NCI-H526 treated with DMSO at 0.1 percent for 48 hours (cell line): ENCODE measurements around the gene TLE5.
"Not testable (repeated sequence)": the region's sequence is repeated elsewhere in the genome, so short reads cannot be mapped to it uniquely, and the experiment has no call there.

Source experiments
- DNase-seq: peaks from one replicate; lab custom pipeline; 2025; lab: John Stamatoyannopoulos, UW

Gene TLE5

DNA sequence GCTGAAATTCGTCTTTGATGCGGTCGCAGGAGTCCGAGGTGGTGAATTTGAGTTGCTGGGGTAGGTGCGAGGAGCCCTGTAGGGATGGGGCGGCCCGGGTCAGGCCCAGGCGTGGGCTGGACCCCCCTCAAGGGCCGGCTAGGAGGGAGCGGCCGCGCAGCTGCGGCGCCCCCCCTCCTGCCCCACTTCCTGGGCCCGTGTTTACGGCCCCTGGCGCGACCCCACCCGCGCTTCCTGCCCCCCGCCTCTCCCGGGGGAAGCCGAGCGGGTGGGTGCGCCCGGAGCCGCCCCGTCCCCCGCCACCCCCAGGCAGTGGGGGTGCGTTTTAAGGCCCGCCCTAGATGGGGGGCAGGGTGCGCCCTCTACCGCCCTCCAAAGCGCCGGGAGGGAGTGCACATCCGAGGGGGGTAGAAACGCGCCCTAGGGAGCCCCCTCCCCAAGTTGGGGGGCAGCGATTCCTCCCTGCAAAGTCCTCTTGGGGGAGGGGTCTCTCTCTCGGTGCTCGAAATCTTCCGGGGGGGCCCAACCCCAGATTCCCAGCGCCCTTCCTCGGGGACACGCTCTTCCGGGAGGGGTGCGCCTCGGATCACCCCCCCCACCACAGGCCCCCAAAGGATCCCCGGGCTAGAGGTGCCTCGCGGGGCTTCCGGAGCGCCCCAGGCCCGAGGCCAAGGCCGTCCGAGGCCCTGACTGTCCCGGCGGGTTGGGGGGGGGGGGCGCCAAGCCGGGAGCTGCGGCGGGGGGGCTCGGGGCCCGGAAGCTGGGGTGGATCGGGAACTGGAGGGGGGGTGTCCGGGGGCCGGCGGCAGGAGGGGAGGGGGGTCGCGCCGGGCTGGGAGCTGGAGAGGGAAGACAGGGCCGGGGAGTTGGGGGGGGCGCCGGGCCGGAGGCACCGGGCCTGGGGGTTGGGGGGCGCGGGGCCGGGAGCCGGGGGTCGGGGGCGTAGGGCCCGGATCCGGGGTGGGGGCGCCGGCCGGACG, 823 bp downstream of the TLE5 start:
- DNase-seq, result no peak

DNA sequence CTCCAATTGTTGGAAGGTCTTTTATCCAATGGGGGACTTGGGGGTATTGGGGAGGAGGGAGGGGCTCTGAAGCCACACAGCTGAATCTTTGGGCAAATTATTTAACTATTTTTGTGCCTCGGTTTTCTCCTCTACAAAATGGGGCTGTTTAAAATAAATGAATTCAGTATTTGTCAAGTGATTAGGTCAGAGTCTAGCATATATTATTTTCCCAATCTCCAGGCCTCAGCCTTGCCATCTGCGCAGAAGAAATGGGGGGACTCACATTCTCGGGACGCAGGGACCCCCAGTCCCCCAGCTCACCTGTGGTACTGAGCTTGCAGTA, 1.5 kb downstream of the TLE5 start:
- no peak for DNase-seq

DNA sequence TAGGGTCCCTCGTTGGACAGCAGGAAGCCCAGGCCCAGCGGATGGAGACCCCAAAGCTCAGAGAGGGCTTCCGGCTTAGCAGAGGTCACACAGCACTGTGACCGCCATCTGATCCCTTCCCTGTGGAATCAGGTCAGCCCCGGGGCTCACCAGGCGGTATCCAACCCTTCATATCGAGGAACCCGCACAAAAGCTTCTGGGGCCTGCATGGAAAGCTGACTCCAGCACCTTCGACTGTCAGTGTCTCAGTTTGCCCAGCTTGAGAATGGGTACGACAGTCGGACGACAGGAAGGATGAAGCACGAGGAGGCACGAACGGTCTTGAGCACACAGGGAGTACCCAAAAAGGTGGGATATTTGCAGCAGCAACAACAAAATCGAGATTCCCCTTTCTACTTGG, 2.6 kb downstream of the TLE5 start:
- DNase-seq, result no peak

DNA sequence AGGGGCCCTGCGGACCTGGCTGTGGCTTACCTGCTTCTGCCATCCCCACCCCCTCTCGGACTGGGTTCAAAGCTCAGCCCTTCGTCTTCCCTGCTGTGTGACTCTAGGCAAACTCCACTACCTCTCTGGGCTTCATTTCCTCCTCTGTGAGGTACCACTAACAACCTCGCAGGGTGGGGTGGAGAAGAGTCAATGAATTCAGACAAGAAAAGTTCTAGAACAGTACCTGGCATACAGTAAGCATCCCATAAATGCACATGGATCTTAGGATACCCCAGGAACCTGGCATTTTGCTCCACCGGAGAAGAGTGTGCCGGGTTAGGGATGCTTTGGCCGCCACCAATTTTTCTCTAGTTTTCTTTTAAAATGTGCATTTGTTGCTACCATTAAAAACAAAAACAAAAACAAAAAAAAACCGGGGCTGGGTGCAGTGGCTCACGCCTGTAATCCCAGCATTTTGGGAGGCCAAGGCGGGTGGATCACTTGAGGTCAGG, 3.4 kb downstream of the TLE5 start:
- no peak for DNase-seq

DNA sequence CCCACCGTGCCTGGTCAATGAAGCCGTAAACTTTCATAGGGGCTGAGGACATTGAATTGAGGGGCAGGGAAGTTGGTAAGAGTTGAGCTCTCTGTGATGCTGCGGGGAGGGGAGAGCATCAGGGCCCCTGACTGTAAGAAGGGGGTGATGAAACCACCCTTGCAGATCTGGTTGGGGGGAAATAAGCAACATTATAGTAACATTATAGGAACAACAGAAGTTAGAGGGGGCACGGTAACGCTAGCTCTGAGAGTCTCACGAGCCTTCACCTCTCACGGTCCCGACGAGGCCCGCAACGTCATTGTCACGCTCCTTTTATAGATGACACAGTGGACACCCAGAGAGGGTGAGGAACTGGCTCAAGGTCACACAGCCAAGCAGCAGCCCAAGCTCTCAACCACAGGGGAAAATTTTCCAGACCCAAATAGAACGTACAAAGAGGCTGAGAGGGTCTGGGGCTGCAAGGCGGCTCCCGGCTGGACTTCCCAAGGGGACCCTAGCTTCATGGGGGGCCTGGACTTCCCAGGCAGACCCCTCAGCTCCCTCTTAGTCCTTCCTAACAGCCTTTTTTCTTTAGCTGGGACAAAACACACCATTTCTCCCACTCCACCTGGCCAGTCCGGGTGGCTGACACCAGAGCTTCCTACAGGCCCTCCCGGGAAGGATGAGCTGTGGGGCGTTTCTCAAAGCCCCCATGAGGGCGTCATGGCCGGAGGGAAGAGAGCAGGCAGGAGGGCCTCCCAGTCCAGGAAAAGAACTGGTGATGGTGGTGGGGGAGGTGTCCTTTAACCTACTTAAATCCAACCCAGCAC, 4.1 kb downstream of the TLE5 start:
- no peak for DNase-seq

DNA sequence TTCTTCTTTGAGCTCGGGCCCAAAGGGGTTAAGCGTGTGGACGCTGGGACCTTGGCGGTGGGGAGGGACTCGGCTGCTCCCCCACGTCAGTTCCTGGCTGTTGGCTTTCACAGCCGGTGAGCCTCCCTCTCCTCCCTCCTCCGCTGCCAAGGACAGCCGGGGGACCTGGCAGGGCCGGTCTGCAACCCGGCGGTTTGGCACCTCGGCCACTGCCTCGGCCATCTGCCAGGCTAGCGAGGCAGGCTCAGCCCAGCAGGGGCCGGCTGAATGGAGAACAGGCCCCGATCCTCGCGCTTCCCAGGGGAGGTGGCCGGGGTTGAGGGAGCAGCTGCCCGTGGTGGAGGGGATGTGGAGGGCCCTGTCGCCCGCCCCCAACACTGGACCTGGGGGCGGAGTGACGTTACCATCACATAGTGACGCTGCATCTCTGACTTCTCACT, 5.0 kb downstream of the TLE5 start:
- no peak for DNase-seq

DNA sequence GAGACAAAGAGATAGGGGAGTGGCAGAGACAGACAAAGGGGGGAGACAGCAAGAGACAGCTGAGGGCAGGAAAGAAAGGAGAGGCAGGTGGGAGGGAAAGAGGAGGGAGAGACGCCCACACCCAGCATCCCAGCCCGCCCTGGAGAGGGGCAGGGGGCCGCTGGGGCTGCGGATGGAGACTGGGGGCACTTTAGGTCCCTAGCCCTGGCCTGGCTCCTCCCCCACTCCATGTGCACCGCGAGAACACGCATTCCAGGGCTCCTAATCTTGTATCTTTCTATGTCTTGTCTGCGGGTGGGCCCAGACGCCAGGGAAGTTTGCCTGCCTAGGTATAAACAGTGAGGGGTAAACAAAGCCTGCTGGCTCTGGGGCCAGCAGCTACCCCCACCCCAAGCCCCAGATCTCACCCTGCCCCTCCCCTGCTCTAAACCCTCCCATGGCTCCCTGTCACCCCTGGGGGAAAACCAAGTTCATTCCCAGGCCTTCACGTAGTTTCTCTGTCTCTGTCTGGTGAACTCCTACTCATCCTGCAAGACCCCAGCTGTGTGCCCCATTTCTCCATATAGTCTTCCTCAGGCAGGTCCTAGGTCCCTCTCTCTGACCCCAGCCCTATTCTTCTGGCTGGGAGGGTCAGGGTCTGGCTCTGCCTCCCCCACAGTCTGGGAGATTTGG, 5.7 kb downstream of the TLE5 start:
- DNase-seq, result no peak

DNA sequence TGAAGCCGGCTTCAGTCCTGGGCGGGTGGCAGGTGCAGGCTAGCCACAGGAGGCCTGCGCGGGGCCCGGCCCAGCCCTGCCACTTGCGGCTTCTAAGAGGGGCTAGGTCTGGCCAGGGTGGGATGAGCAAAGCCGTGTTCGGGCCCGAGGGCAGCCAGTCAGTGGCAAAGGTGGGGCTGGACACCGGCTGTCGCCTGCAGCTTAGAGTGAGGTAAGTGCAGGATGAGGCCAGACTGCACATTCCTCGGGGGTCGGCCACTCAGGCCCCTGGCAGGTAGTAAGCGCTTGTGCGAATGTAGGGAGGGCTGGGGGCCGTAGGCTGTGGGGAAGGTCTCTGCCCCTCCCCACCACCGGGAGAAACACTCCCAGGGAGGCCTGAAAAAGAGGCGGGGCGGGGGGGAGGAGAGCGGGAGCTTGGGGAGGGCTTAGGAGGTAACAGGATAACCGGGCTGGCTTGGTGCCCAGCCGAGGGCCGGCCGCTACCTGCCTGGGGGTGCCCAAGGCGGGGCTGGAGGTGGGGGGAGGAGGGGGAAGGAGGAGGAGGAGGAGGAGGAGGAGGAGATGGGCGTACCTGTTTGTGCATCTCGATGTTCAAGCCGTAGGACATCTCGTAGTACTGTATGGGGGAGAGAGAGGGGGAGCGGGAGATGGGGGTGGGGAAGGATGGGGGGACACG, 6.4 kb downstream of the TLE5 start:
- DNase-seq, result no peak

DNA sequence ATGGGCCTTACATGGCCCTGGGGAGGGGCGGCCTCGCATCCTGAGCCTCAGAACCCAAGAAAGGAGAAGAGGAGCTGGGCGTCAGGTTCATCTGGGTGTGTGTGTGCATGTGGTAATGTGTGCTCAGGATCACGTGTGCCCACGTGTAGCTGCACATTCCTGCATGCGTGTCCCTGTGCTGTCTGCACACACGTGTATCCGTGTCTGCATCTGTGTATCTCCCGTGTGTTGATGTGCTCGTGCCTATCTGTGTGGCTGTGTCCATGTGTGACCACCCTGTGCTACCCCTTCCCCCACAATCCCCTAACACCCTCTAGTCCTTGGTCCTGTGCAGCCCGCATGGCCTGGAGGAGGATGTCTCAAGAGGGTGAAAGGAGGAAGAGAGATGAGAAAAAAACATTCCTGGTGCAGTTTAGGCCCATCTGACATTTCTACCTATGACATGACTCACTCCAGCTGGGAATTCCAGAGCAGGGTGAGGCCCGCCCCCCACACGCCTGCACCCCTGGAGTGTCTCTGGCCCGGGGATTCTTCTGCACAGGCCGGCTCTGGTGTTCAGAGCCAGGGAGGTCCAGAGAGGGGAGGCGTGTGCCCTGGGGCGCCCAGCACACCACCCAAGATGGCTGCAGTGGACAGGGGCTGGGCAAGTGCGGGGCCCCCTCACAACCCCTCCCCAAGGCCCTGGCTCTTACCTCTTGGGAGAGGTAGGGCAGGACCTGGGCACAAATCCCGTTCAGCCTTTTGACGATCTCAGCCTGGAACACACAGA, 7.1 kb downstream of the TLE5 start:
- no peak for DNase-seq

DNA sequence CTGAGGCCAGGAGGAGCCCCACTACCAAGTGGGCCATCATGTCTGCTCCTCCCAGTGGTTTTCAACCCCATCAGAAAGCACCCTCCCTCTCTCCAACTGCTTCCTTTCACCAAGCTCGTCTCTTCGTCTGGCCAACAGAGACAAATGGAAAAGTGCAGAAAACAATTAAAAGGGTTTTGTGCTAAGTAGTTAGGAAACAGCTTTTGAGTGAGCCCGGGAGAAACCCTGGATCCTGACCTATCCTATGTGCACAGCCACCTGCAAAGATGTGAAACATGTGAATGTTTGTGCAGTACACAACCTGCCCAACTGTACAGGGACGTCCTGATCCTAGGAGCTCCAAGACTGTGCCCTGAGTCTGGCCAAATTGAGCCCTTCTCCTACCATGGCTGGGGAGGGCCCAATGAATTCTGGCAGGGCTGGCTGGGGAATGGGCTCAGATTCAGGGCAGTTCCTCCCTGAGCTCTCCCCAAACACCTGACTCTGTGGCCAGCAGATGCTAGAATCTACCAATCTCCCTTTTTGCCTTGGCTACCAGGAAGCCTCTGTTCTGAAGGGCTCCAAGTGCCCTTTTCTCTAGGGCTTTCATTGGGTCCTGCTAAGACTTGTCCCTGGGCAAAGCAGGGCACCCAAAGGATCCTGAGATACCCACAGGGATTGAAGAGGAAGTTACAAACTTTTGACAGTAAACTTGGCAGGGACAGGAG, 7.9 kb downstream of the TLE5 start:
- no peak for DNase-seq

DNA sequence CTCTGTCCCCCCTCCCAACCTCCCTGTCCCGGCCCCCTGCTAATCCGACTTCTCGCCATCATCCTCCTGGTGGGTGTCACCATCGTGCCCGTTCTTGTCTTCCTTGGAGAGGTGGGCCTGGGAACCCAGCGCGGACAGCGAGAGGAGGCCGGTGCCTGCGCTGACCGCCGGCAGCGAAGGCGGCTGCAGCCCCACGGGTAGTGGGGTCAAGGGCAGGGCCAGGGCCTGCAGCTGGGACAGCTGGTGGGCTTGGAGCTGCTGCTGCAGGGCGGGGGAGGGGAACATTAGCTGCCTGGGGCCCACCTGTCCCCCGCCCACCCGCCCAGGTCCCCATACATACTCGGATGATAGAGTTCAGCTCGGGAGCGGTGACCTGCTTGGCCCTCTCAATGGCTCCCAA, 8.5 kb downstream of the TLE5 start:
- DNase-seq, result no peak

DNA sequence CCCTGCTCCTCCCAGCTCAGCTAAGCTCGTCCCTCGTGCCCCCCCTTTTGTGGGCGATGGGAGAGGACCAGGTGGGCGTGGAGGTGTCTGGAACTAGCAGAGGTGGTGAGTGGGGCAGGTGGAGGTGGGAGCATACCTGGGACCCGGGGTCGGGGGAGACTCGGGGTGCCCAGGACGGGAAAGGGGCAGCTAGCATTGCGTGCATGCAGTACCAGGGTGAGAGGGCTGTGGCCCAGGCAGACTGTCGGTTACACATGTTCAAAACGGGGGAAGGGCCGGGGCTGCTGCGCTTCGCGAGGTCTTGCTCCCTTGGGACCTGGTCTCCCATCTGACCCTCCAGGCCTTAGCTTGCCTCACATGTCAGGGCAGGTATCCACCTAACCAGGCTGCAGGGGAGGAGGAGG, 9.1 kb downstream of the TLE5 start:
- DNase-seq, result no peak

DNA sequence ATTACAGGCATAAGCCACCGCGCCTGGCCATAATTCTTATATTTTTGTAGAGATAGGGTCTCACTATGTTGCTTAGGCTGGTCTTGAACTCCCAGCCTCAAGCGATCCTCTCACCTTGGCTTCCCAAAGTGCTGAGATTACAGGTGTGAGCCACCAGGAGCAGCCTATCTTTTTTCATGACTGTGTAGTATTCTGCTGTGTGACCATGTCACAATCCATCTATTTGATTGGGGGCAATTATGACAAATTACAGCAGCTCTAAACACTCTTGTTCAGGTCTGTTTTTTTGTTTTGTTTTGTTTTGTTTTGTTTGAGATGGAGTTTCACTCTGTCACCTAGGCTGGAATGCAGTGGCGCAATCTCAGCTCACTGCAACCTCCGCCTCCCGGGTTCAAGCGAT, 12.3 kb downstream of the TLE5 start:
- not testable (repeated sequence) for DNase-seq

DNA sequence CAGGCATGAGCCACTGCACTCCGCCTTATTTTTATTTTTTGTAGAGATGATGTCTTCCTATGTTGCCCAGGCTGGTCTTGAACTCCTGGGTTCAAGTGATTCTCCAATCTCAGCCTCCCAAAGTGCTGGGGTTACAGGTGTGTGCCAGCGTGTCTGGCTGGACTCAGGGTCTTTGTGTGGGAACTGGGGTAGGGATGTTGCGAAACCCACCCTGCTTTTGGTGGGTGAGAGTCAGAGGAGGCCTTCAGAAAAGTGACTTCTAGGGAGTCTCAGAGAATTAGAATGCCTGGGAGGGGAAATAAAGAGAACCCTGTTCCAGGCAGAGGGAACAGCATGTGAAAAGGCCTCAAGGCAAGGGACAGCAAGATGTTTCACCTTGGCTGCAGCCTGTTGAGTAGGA, 13.2 kb downstream of the TLE5 start:
- DNase-seq, result no peak

DNA sequence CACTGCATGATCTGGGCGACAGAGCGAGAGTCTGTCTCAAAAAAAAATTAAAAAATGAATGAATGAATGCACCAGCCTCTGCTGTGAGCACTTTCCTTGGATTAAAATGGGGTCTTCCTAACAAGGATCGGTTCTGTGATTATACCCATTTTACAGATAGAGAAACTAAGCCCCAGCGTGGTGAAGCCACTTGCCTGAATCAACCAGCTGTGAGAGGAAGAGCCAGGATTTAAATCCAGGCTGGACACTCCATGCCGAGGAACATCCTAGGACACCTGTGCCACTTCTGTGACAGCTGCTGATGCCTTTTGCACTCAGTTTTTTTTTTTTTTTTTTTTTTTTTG, 14.1 kb downstream of the TLE5 start:
- DNase-seq, result no peak

DNA sequence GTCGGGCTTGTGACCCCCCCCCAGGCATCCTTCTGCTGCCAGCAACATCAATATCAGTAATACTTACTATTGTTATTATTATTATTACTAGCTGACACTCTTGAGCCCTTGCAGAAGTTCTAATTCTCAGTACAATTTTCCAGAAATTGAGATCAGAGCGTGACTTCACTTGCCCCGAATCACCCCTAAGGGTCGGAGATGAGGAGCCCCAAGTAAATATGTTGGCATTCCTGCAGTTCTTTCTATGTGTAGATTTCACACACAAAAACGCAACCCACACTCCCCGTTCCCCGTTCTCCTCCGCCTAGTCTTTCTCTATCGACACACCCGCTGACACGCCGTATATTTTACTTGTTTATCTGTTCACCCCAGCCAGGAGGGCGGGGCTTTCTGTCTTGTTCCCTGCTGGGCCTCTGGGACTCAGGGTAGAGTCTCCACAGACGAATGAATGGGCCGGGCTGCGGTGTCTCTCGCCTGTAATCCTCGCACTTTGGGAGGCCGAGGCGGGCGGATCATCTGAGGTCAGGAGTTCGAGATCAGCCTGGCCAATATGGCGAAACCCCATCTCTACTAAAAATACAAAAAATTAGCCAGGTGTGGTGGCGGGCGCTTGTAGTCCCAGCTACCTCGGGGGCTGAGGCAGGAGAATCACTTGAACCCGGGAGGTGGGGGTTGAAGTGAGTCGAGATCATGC, 14.7 kb downstream of the TLE5 start:
- DNase-seq, result peak; percentile 48

DNA sequence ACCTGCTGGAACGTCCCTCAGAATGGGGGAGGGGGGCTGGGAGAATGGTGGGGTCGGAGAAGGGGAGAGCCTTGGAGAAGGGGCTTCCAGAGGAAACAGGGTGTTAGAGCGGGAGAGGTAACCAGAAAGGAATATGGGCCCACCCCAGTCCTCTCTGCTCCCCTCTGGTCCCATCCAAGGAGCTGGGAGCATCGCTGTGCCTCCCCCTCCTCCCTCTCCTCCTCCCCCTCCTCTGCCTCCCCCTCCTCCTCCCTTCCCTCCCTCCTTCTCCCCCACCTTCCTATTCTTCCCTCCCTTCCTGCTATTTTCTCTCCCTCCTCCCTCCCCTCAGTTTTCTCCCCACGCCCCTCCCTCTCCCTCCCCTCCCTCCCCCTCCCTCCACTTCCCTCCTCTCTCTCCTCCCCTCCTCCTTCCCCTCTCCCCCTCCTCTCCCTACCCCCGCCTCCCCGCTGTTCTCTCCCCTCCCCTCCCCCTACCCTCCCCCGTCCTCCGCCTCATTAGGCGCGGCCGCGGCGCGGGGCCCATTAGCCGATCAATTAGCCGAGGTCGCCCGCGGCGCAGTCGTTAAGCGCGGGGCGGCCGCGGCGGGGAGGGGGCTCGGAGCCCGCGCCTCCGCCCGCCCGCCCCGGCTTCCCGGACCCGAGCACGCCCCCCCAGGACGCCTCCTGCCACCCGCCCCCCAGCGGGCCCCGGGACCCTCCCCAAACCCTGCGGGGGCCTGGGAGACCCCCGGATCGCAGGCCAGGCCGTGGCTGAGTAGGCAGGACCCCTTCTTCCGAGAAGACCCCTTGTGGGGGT, 15.4 kb downstream of the TLE5 start:
- peak; percentile 40 for DNase-seq

DNA sequence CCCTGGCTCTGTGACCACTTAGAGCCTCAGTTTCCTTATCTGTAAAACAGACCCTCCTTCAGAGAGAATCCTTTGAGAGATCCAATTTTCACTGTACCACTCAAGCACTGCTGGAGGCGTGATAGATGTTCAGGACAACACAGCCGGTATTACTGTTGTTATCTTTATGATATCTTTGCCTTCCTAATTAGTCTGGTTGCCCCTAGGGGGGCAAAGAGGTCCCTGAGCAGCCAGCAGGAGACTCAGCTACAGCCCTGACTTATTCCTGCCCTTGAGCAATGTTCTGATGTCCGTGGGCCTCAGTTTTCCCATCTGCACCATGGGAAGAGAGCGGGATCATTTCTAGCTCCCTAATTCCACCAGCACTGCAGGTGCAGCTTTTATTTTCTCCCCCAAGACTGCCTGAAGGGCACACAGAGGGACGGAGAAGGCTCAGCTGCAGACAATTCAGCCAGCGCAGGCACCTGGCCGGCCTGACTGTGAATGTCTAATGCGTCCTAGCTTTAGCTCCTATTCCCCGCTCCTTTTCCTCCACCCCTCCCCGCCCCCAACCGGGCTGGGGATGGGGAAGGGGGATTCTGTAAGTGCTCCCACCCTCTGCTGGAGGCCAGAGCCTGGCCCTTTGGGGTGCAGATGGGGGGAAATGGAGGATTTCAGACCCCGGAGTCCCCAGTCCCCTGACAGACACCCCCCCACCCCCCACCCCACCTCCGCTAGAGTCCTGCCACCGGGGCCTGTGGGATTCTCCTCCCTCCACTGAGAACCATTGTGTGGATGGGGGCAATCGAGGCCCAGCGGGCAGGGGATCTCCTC, 16.2 kb downstream of the TLE5 start:
- no peak for DNase-seq
